Fibroblast of skin of scalp (primary cell): ENCODE measurements around the gene DCPS.
"Not testable (repeated sequence)": the region's sequence is repeated elsewhere in the genome, so short reads cannot be mapped to it uniquely, and the experiment has no call there.

Source experiments
- DNase-seq: peaks from one replicate; pipeline ENCODE4 v3.0.0-alpha.2; 2013

Gene DCPS

GRCh38 chr11:126361400-126361799 is 57.5 kb downstream of the DCPS start:
- DNase-seq, result no peak

- DNase-seq, result no peak
These were observed 59.2 kb downstream of the DCPS start for GRCh38 chr11:126362879-126363655.

- DNase-seq, result no peak
These were observed 59.9 kb downstream of the DCPS start for GRCh38 chr11:126363706-126364248.

- not testable (repeated sequence) for DNase-seq
These were observed 60.9 kb downstream of the DCPS start for GRCh38 chr11:126364735-126365134.

GRCh38 chr11:126365508-126365907 is 61.6 kb downstream of the DCPS start:
- not testable (repeated sequence) for DNase-seq

- no peak for DNase-seq
These were observed 62.4 kb downstream of the DCPS start for GRCh38 chr11:126366064-126366822.

- DNase-seq, result not testable (repeated sequence)
These were observed 63.2 kb downstream of the DCPS start for GRCh38 chr11:126366823-126367654.

GRCh38 chr11:126367806-126368205 is 63.9 kb downstream of the DCPS start:
- not testable (repeated sequence) for DNase-seq

GRCh38 chr11:126368336-126369119 is 64.7 kb downstream of the DCPS start:
- DNase-seq, result not testable (repeated sequence)

GRCh38 chr11:126370016-126370415 is 66.2 kb downstream of the DCPS start:
- DNase-seq, result no peak

GRCh38 chr11:126371595-126371994 is 67.7 kb downstream of the DCPS start:
- no peak for DNase-seq

- not testable (repeated sequence) for DNase-seq
These were observed 69.7 kb downstream of the DCPS start for GRCh38 chr11:126373389-126374066.

GRCh38 chr11:126374562-126375300 is 70.9 kb downstream of the DCPS start:
- not testable (repeated sequence) for DNase-seq

GRCh38 chr11:126375726-126376125 is 71.9 kb downstream of the DCPS start:
- DNase-seq, result peak; percentile 23

- DNase-seq, result peak; percentile 53
These were observed 74.9 kb downstream of the DCPS start for GRCh38 chr11:126378763-126379162.

GRCh38 chr11:126380909-126381308 is 77.0 kb downstream of the DCPS start:
- DNase-seq, result no peak

GRCh38 chr11:126381960-126382359 is 78.1 kb downstream of the DCPS start:
- not testable (repeated sequence) for DNase-seq

GRCh38 chr11:126382641-126383040 is 78.8 kb downstream of the DCPS start:
- DNase-seq, result not testable (repeated sequence)

GRCh38 chr11:126383339-126384335 is 79.8 kb downstream of the DCPS start:
- no peak for DNase-seq
